H1 (cell line): ENCODE measurements around the gene CTRL. TPM values are rescaled to one million over a fixed set of nuclear protein-coding genes. Genes with fewer than 3 reads are reported as not detected.

Source experiments
- CTCF ChIA-PET: fragments of 300-600 bp; sonication (Branson Sonifier 250); formaldehyde crosslinking; loops from one replicate; lab custom pipeline; 2021; ENCODE audit not compliant: partially characterized antibody; lab: Charles Lee
- POLR2A ChIA-PET: fragments of 300-600 bp; sonication (Branson Sonifier 250); formaldehyde crosslinking; loops from one replicate; lab custom pipeline; 2021; ENCODE audit warnings: inconsistent platforms; ENCODE audit not compliant: partially characterized antibody; lab: Charles Lee
- DNase-seq, 2 experiments: peaks; one replicate each; pipeline versions ENCODE4 v3.0.0 to v3.0.0-alpha.2; 2010 to 2022; ENCODE audit warnings: low spot score in 2 of 2, low read depth in 1 of 2, mixed read lengths in 1 of 2
- FAIRE-seq: peaks from 2 replicates; lab custom pipeline; 2011; peaks lifted over from hg19 to GRCh38; lab: Jason Lieb, UNC
- H2AFZ ChIP-seq: 2 replicates; pipeline ENCODE4 v1.8.1; 2012; ENCODE audit warnings: low read length, inconsistent platforms
- H2AK5ac ChIP-seq: 2 replicates; pipeline ENCODE4 v1.6.1; 2013; ENCODE audit warnings: low read depth, low read length
- H2BK120ac ChIP-seq: replicated peaks from 2 replicates; pipeline ENCODE3; 2013; ENCODE audit warnings: low read depth, low read length, inconsistent platforms
- H2BK12ac ChIP-seq: 2 replicates; pipeline ENCODE4 v1.6.1; 2013; ENCODE audit warnings: low read depth, low read length
- H2BK15ac ChIP-seq: 2 replicates; pipeline ENCODE4 v1.6.1; 2013; ENCODE audit warnings: low read length
- H2BK20ac ChIP-seq: 2 replicates; pipeline ENCODE4 v1.6.1; 2013; ENCODE audit warnings: low read length
- H2BK5ac ChIP-seq: 2 replicates; pipeline ENCODE4 v1.6.1; 2013; ENCODE audit warnings: low read depth, low read length
- H3K14ac ChIP-seq: 2 replicates; pipeline ENCODE4 v1.6.1; 2013; ENCODE audit warnings: inconsistent platforms; ENCODE audit not compliant: insufficient read length
- H3K18ac ChIP-seq: 2 replicates; pipeline ENCODE4 v1.6.1; 2013; ENCODE audit warnings: low read length; ENCODE audit errors: extremely low read depth
- H3K23ac ChIP-seq: 2 replicates; pipeline ENCODE4 v1.6.1; 2013; ENCODE audit warnings: inconsistent platforms; ENCODE audit not compliant: insufficient read length
- H3K23me2 ChIP-seq: 2 replicates; pipeline ENCODE4 v1.6.1; 2013; ENCODE audit warnings: low read depth, low read length
- H3K27ac ChIP-seq: 2 replicates; pipeline ENCODE4 v1.6.1; 2011; ENCODE audit warnings: low read depth, low read length, inconsistent platforms
- H3K27me3 ChIP-seq, 4 experiments: replicated peaks in 1 of 4; 1 replicate in 1 of 4; 2 replicates in 3 of 4; pipeline versions ENCODE4 v1.6.1 to v1.8.1; 2011 to 2013; ENCODE audit warnings: low read length in 3 of 4, mild to moderate bottlenecking in 3 of 4, inconsistent platforms in 2 of 4, mixed read lengths in 2 of 4, moderate library complexity in 1 of 4; ENCODE audit not compliant: control insufficient read depth in 3 of 4, insufficient read depth in 3 of 4; ENCODE audit errors: extremely low read depth in 1 of 4
- H3K36me3 ChIP-seq, 4 experiments: 2 replicates each; pipeline versions ENCODE4 v1.6.1 to v1.8.1; 2011 to 2013; ENCODE audit warnings: mild to moderate bottlenecking in 4 of 4, low read length in 3 of 4, moderate library complexity in 2 of 4, control low read depth in 1 of 4, inconsistent platforms in 1 of 4; ENCODE audit not compliant: insufficient read depth in 4 of 4, control insufficient read depth in 2 of 4
- H3K4ac ChIP-seq: replicated peaks from 2 replicates; pipeline ENCODE3; 2013; ENCODE audit warnings: low read length, low read depth, mixed read lengths, inconsistent platforms; ENCODE audit not compliant: insufficient read length
- H3K4me1 ChIP-seq, 4 experiments: replicated peaks in 1 of 4; 1 replicate in 1 of 4; 2 replicates in 3 of 4; pipeline versions ENCODE4 v1.6.1 to v1.8.1; 2011 to 2013; ENCODE audit warnings: low read length in 3 of 4, inconsistent platforms in 2 of 4, mixed read lengths in 1 of 4; ENCODE audit not compliant: insufficient read depth in 4 of 4, control insufficient read depth in 3 of 4
- H3K4me2 ChIP-seq, 2 experiments: 2 replicates each; pipeline versions ENCODE4 v1.6.1 to v1.8.1; 2011 to 2013; ENCODE audit warnings: low read depth in 2 of 2, low read length in 2 of 2, control low read depth in 1 of 2, inconsistent platforms in 1 of 2, mild to moderate bottlenecking in 1 of 2; ENCODE audit not compliant: insufficient read depth in 1 of 2
- H3K4me3 ChIP-seq, 4 experiments: fragments of 200-600, 300-600 bp in 1 of 4; sonication (generic), shearing (Covaris generic), sonication (Bioruptor Twin) in 1 of 4; 2 replicates each; pipeline versions ENCODE4 v1.5.1 to v1.8.1; 2011 to 2016; ENCODE audit warnings: low read length in 4 of 4, low read depth in 3 of 4, control low read depth in 2 of 4, inconsistent platforms in 2 of 4, mild to moderate bottlenecking in 2 of 4, mixed read lengths in 1 of 4, moderate library complexity in 1 of 4; ENCODE audit not compliant: insufficient read depth in 2 of 4; ENCODE audit errors: extremely low read depth in 1 of 4
- H3K56ac ChIP-seq: replicated peaks from 2 replicates; pipeline ENCODE3; 2013; ENCODE audit warnings: low read depth, mild to moderate bottlenecking, mixed read lengths, low read length, inconsistent platforms; ENCODE audit not compliant: insufficient read length
- H3K79me1 ChIP-seq: 2 replicates; pipeline ENCODE4 v1.6.1; 2013; ENCODE audit warnings: low read depth, low read length, control low read depth
- H3K79me2 ChIP-seq, 2 experiments: 2 replicates each; pipeline versions ENCODE4 v1.6.1 to v1.8.1; 2012 to 2013; ENCODE audit warnings: low read length in 2 of 2, mild to moderate bottlenecking in 2 of 2, inconsistent platforms in 1 of 2; ENCODE audit not compliant: insufficient read depth in 2 of 2, control insufficient read depth in 1 of 2
- H3K9ac ChIP-seq, 4 experiments: replicated peaks in 1 of 4; 1 replicate in 1 of 4; 2 replicates in 3 of 4; pipeline versions ENCODE4 v1.6.1 to v1.8.1; 2011 to 2013; ENCODE audit warnings: low read depth in 3 of 4, low read length in 3 of 4, control low read depth in 2 of 4, mild to moderate bottlenecking in 2 of 4, moderate library complexity in 2 of 4, inconsistent platforms in 1 of 4; ENCODE audit errors: extremely low read depth in 1 of 4
- H3K9me3 ChIP-seq, 2 experiments: 2 replicates each; pipeline versions ENCODE4 v1.6.1 to v1.8.1; 2012 to 2013; ENCODE audit warnings: mild to moderate bottlenecking in 2 of 2, moderate library complexity in 2 of 2, control low read depth in 1 of 2, inconsistent platforms in 1 of 2, low read depth in 1 of 2, low read length in 1 of 2, mixed read lengths in 1 of 2; ENCODE audit not compliant: insufficient read depth in 2 of 2
- H4K20me1 ChIP-seq, 2 experiments: replicated peaks in 1 of 2; 2 replicates each; pipeline versions ENCODE3 to v1.8.1; 2011 to 2013; ENCODE audit warnings: inconsistent platforms in 2 of 2, low read length in 2 of 2, mild to moderate bottlenecking in 1 of 2; ENCODE audit not compliant: insufficient read depth in 2 of 2, control insufficient read depth in 1 of 2
- H4K5ac ChIP-seq: 2 replicates; pipeline ENCODE4 v1.6.1; 2013; ENCODE audit warnings: low read length, low read depth, mixed read lengths, inconsistent platforms; ENCODE audit not compliant: insufficient read length
- H4K8ac ChIP-seq: 2 replicates; pipeline ENCODE4 v1.8.0; 2013; ENCODE audit warnings: mild to moderate bottlenecking, moderate library complexity, low read length, inconsistent platforms; ENCODE audit not compliant: insufficient read depth; ENCODE audit errors: extremely low read depth
- H4K91ac ChIP-seq: replicated peaks from 2 replicates; pipeline ENCODE3; 2013; ENCODE audit warnings: low read length, mixed read lengths, inconsistent platforms; ENCODE audit not compliant: insufficient read length
- KDM4A ChIP-seq: IDR thresholded peaks from one replicate; pipeline ENCODE4 v1.7.1; 2012; ENCODE audit warnings: low read depth, mild to moderate bottlenecking, moderate library complexity, low read length, inconsistent platforms; ENCODE audit not compliant: severe bottlenecking
- POU5F1 ChIP-seq: IDR thresholded peaks from 2 replicates; pipeline ENCODE4 v1.6.1; 2011; ENCODE audit warnings: low read depth, mild to moderate bottlenecking, low read length, moderate library complexity
- RBBP5 ChIP-seq: IDR thresholded peaks from 2 replicates; pipeline ENCODE4 v1.7.1; 2012; ENCODE audit warnings: low read depth, mild to moderate bottlenecking, inconsistent platforms, low read length, moderate library complexity, borderline replicate concordance
- RFX5 ChIP-seq: IDR thresholded peaks from 2 replicates; pipeline ENCODE4 v1.6.1; 2011; ENCODE audit warnings: low read depth, low read length, improper control_type of control experiment, borderline replicate concordance
- RXRA ChIP-seq: IDR thresholded peaks from 2 replicates; pipeline ENCODE4 v1.6.1; 2011; ENCODE audit warnings: low read depth, mild to moderate bottlenecking, low read length, moderate library complexity; ENCODE audit not compliant: insufficient read depth
- SIX5 ChIP-seq: IDR thresholded peaks from 2 replicates; pipeline ENCODE4 v1.6.1; 2011; ENCODE audit warnings: mild to moderate bottlenecking, low read depth, low read length
- YY1 ChIP-seq: IDR thresholded peaks from 2 replicates; pipeline ENCODE4 v1.6.1; 2011; ENCODE audit warnings: low read depth, mild to moderate bottlenecking, low read length
- WGBS, 2 experiments: shearing (Covaris generic) in 1 of 2; methylation state at CpG; one replicate each; pipeline versions ENCODE4 v1.1.6 to v1.1.7; 2013 to 2015; ENCODE audit warnings: low lambda C conversion rate in 2 of 2, mixed read lengths in 2 of 2, inconsistent platforms in 1 of 2, low coverage in 1 of 2, missing lambda C conversion rate in 1 of 2; ENCODE audit not compliant: insufficient replicate concordance in 2 of 2, insufficient coverage in 1 of 2, insufficient read length in 1 of 2; ENCODE audit errors: extremely low coverage in 1 of 2, missing lambda C conversion rate in 1 of 2; 5-methylcytosine and 5-hydroxymethylcytosine counted together
- polyA plus RNA-seq, 7 experiments: library from polyadenylated mRNA; depleted of rRNA in 3 of 7; stranded (reverse) in 5 of 7; unstranded in 2 of 7; fragments of >200 nt in 5 of 7; fragments of 200-250 nt in 2 of 7; gene quantifications; 1 replicate in 5 of 7; 2 replicates in 1 of 7; 4 replicates in 1 of 7; pipeline versions ENCODE4 v1.2.1 to v1.2.3, GENCODE V29; 2011 to 2013; ENCODE audit warnings: missing spikeins in 2 of 7, mixed read lengths in 2 of 7
- total RNA-seq: library from RNA; stranded (reverse); fragmentation: NEBNext Ultra II Directional; extraction: Animal tissue kit (Norgen Biotek cat#: 25700); gene quantifications from 2 replicates; pipeline ENCODE4 v1.2.1, GENCODE V29; 2021
- TF ChIP-seq, protein P1 (sequence below): IDR thresholded peaks from 2 replicates; pipeline ENCODE4 v1.6.1; 2011; ENCODE audit warnings: low read depth, mild to moderate bottlenecking, low read length; ENCODE audit not compliant: insufficient read depth
- TF ChIP-seq, protein P2 (sequence below): IDR thresholded peaks from 2 replicates; pipeline ENCODE4 v1.6.1; 2012; ENCODE audit warnings: inconsistent platforms

The CTRL gene
- total and polyA plus RNA-seq, 2 of the 8 experiments (the other 6 are each of a cell fraction or from before 2014, with no cell fraction given), result 1.7 to 4.2 TPM

DNA sequence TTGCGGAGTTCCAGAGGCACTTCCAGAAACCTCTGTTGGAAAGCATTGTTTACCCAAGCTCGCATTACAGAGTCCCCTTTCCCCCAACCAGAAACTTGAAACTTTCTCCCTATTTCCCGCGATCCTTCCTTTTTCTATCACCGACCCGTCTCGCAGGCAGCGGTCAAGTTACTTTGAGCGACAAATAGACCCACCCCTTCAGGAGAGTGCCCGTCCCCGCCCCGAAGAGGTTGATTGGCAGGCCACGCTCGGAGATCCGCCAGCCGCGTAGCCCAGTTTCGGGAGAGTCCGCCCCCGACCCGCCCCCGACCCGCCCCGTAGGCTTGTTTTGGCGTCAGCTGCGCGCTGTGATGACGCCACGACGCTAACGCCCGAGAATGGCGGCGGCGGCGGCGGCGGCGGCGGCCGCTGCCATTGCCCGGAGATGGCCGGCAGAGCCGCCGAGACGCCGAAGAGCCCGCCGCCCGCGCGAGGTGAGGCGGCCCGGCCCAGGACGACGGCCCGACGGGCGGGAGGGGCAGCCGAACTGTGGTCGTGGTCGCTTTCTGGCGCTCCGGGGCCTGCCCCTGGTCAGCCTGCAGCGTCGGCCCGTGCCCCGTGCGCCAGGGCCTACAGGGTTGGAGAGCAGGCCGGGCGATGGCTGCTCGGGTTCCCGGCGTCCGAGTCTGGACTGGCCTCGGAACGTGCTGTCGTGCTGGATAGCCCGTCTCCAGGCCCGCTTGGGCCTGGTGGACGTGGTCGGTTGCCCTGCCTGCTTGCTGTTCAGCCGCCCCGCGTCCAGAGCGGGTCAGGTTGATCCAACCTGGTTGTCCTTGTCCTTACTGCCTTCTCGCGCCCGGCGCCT is 38.5 kb downstream of the CTRL start, which contains the start of gene PSKH1:
PSKH1 (plus strand) TSS at position 356 of the 844 bp plus-strand sequence. CDS start 15,496 bp downstream, outside the sequence.
- H3K27me3 ChIP-seq, result no peaks in the 10 kb centered on the region
- H2BK120ac ChIP-seq, result peak within 1 kb of the TSS; percentile 83
- ChIA-PET POLR2A (interaction anchor here (0.6 to 2.6 kb wide), 14 partner anchors 8 to 226 kb away, joined by 3 to 25 read pairs (median 4); partner anchors contain the start of genes CTRL, EDC4, NRN1L and NUTF2), CTCF (interaction anchor here (1.3 to 21.8 kb wide), 5 partner anchors 9 to 148 kb away, joined by 3 to 623 read pairs (median 9); partner anchors contain the start of genes CTRL, LCAT, NRN1L and PSMB10)
- H3K4me2 ChIP-seq, result peak within 1 kb of the TSS; percentile 83 to 95
- 3% methylated on average over 52 of the region's 90 CpGs; no CpG with 5 or more reads in 1 of the 2 experiments for WGBS, 2 experiments
- DNase-seq, result peak; percentile 90 to 93
- H3K4me1 ChIP-seq, result peaks cover 0 to 10% (median 7%) of the 10 kb centered on the region in 4 experiments; a peak in 4 of 7 replicates
- H2AK5ac ChIP-seq, result no peak within 1 kb of the TSS
- no peak within 1 kb of the TSS for H2AFZ ChIP-seq
- no peak for FAIRE-seq
- no peaks in the 10 kb centered on the region for H3K36me3 ChIP-seq
- peak within 1 kb of the TSS; percentile 52 for H3K56ac ChIP-seq
- H3K9me3 ChIP-seq, result no peaks in the 10 kb centered on the region
- H3K23ac ChIP-seq, result no peak within 1 kb of the TSS
- H3K14ac ChIP-seq, result peak within 1 kb of the TSS; percentile 53
- peaks cover 13% of the 10 kb centered on the region; the same call in 1 of the 2 replicates for H3K79me1 ChIP-seq
- no peak within 1 kb of the TSS for H2BK15ac ChIP-seq
- no peak within 1 kb of the TSS for H2BK20ac ChIP-seq
- peak within 1 kb of the TSS; percentile 96 for H2BK5ac ChIP-seq
- H2BK12ac ChIP-seq, result 0 out of 2 replicates have a peak within 1 kb of the TSS, but pooled peaks have one; percentile 50
- peak within 1 kb of the TSS; percentile 78 for H3K4ac ChIP-seq
- H4K8ac ChIP-seq, result peak within 1 kb of the TSS; percentile 100
- H4K91ac ChIP-seq, result peak within 1 kb of the TSS; percentile 27
- peak within 1 kb of the TSS; percentile 88 to 94 (median 94) for H3K4me3 ChIP-seq
- peak within 1 kb of the TSS; percentile 95 to 100 (median 98) for H3K9ac ChIP-seq
- H4K20me1 ChIP-seq, result peaks cover 0 to 1% of the 10 kb centered on the region in 2 experiments
- peaks cover 11 to 37% of the 10 kb centered on the region in 2 experiments for H3K79me2 ChIP-seq
- peak within 1 kb of the TSS; percentile 94 for H4K5ac ChIP-seq
- peak within 1 kb of the TSS; percentile 87 for H3K27ac ChIP-seq
- peaks cover 4% of the 10 kb centered on the region for H3K23me2 ChIP-seq
- H3K18ac ChIP-seq, result no peak within 1 kb of the TSS; the same call in 1 of the 2 replicates
- peak; percentile 80; the same call in 1 of the 2 replicates for TF ChIP-seq RBBP5
- peak; percentile 38 for TF ChIP-seq KDM4A
- TF ChIP-seq, protein P1, sequence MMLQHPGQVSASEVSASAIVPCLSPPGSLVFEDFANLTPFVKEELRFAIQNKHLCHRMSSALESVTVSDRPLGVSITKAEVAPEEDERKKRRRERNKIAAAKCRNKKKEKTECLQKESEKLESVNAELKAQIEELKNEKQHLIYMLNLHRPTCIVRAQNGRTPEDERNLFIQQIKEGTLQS, result peak; percentile 62
- peak; percentile 89 for TF ChIP-seq YY1
- no peak for TF ChIP-seq RXRA
- TF ChIP-seq, protein P2, sequence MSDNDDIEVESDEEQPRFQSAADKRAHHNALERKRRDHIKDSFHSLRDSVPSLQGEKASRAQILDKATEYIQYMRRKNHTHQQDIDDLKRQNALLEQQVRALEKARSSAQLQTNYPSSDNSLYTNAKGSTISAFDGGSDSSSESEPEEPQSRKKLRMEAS, result no peak; the same call in 1 of the 2 replicates
- TF ChIP-seq SIX5, result peak; percentile 17; the same call in 1 of the 2 replicates
- TF ChIP-seq RFX5, result no peak
- no peak for TF ChIP-seq POU5F1
